ENCODE data around the gene MYO1D.
A peak's percentile ranks its signal among the peaks of the same experiment; 100 is the strongest.

The MYO1D gene

GRCh38 chr17:32520104-32520701, 356.7 kb downstream of the MYO1D start:
- DNase-seq, result no peak

DNA sequence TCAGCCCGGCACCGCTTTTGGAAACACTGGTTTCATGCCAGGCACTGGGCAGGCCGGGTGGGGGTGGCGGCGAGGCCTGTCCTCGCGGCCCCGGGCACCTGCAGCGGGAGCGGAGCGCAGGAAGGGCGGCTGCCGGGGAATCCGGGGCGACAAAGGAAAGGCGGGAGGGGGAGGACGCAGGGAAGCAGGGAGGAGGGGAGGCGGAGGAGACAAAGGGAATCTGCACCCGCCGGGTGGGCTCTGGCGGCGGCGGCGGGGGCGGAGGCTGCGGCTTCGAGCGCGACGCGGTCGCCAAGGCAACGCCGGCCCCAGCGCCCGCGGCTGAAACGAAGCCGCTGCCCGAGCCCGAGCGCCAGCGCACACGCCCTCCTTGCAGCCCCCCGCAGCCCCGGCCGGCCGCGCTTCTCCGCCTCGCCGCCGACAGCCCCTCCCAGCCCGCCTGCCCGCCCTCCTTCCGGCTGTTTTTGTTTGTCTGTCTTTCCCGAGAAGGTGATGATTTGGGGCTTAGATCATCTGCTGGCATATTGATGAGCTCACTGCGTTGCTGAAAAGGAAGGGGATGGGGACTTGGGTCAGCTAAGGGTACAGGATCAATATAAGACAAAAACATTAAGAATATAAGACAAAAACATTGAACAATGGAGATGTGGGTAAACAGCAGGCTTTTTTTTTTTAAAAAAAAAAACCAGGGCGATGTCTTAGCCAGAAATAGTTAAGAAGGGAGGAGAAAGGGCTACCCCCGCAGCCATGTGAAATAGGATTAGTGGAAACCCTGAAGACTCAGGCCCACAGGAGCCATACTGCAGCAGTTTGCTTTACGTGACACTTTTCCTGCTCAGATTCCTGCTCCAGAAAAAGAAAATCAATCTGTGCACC, 357.5 kb downstream of the MYO1D start:
- DNase-seq, result peak; percentile 3

DNA sequence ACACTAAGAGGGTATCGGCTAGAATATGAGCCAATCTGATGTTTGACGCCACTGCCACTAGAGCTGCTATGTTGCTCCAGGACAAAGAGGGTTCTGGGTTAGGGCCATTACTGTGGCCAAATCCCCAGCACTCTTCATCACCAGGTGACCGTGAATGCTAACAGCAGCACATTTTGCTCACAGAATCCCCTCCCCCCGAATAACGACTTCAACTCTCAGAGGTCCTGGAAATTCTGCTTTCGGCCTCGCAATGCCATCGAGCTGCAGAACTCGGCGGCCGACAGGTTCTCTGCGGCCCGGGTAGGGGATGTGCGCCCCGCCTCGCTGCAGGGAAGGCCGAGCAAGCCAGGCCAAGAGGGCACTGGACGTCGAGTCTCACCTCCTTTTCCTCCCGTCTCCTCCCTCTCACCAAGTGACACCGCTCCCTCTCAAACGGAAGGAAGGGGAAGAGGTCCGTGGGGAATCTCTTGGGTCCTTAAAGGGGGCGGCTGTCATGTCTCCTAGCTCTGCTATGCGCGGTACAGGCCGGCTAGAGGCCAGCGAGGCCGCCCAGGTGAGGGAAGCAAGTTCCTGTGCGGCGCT, 358.2 kb downstream of the MYO1D start:
- no peak for DNase-seq

- DNase-seq, result no peak
Observed at GRCh38 chr17:32517982-32518381, 358.9 kb downstream of the MYO1D start.

DNA sequence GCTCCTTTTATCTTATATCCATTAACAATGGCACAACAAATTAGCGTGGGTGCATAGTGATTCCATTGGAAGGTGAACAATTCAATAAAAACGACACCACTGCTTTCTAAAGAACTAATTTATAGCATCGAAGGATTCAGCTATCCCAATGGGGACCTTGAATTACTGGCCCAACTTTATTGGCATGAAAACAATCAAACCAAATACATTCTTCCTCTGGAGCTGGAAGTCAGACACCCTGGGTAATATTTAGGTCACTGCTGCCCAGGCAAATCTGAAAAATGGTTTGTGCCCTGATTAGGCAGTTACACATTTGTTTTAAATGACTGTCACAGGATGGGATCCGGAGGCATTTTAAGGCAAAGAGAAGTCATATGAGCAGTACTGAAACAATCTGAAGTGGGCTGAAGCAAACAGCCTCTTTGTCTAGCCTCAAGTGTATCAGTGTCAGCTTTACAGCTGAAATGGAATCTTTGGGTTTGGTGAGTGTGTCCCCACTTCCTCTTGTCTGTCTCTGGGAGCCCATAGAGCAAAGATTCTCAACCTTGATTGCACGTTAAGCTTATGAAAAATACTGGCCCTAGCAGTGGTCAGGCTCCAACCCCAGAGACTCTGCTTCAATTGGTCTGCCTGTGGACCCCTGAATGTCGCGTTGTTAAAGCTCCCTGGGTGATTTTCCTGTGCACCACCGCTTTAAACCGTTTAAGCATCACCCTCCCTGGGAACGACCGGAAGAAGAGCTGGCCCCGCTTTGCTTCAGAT, 359.8 kb downstream of the MYO1D start:
- DNase-seq, result no peak

DNA sequence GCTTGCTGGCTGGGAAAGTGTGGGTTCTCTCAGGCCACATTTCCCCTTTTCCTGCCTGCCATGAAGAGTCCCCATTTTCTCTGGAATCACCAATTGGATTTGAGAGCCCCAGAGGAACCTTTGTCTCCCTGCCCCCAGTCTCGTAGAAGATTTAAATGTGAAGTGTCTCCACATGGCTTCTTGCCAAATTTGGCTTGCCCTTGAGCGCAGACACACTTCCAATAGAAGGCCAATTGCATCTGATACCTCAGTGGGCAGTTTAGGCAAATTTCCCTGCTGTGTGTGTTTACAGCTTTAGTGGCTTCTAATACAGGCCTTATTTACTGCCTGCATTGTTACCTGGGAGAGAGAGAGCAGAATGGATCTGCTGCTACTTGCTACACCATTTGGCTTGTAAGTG, 360.5 kb downstream of the MYO1D start:
- DNase-seq, result no peak

DNA sequence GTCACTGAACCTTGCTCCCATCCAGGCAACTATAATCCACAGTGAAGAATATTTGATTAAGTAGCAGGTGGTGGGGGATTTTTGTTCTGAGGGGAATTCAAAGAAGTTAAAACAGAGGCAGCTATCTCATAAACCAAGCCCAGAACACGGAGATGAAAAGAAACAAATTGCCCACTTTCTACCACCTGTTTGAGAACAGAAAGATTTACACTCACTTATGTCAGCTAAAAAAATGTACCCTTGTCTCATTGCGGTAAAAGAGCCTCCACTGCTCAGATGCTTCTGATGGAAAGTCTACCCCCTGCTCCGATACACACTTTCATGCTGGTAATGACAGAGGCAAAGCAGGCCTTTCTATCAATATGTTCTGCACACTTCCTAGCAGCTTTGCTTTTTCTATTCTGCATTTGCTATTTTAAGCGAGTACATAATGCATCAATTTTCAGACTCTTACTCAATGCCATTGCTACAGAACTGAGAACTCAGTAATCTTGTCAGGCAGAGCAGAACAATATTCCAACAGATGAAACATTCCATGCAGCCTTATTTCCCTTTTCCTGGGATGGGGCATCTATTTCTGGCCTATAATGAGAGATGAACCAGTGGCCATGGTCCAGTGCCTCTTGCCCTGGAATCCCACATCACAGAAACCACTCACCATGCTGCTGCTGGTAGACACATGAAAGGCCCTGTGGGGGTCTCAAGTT, 361.1 kb downstream of the MYO1D start:
- DNase-seq, result no peak

- DNase-seq, result no peak
Observed at GRCh38 chr17:32514606-32515005, 362.3 kb downstream of the MYO1D start.

DNA sequence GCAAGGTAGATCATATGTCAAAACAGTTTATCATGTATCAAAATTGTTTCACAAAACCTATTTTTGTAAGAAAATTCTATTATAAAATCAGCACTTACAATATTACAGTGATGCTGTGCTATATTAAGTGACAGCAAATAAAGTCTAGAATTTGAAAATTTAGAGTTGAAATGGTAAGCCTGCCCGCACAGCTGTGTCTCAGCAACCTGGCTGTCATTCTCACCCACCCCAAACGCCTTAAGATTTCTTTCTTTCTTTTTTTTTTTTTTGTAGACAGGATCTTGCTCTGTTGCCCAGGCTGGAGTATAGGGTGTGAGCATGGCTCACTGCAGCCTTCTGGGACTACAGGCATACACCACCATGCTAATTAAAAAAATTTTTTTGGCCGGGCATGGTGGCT, 363.3 kb downstream of the MYO1D start:
- DNase-seq, result no peak

DNA sequence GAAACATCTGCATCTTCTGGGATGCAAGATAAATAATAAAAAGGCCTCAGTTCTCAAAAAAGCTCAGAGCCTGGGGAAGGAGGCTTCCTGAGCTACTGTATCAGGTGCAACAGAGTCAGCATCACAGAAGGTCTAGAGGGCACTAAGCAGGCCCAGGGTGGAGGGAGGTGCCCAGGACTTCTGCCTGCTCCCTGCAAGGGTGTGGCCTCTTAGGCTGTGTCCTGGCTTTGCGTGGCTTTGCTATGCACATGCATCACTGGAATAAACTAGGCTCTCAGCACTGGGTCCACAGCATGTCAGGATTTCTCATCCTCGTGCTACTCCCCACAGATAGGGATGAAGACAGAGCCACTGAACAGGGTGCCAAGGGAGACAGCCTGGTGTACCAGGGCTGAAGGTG, 364.6 kb downstream of the MYO1D start:
- DNase-seq, result no peak

DNA sequence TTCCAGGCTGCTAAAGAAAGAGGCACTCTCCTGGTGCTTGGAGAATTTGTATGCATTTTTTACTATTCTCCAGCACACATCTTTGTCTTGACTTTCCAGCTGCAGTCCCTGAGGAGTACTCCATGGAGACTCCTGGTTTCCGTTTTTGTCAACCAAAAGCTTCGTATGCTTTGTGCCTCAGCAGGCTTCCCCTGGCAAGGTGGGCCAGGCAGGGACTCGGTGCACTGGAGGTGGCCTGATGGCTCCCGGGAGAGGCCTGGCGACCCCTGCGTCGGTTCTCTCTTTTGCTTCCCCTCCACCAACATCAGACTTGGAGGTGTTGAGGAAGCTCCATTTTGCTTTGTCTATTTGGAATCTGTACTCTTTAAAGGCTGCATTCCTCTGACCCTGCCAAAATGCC, 366.5 kb downstream of the MYO1D start:
- DNase-seq, result no peak

GRCh38 chr17:32508926-32509325, 368.0 kb downstream of the MYO1D start:
- no peak for DNase-seq

DNA sequence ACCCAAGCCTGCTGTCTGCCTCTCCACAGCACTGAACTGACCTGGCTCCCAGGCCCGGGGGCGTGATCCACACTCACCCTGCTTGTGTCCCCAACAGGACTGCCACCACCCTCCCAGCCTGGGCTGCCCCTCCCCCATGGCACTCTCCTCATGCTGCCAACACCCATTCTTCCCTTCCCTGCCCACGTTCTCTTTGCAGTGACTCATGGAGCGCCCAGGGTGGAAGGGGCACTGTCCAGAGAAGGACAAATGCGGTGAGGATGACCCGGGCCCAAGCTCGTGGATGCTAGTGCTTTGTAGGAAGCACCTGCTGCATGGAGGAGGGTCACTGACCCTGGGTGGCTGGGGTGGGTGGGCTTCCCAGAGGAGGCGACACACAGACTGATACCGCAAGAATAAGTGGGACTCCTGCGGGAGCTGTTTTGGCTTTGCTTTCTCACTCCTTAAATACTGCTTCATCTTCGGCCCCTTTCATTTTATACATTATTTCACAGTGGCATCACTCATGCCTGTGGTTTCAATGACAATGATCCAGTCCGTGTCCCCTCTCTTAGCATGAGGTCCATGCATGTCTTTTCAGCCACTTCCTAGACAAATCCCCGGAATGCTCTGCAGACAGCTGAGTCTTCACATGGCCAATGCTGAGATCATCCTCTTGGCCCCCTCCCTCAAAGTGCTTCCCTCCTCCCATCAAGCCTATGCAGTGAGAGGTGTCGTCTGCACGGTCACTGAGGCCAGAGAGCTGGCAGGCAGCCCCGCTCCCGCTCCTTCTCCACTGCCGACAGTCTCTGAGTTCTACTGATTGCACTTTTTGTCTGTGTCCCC, 372.5 kb downstream of the MYO1D start:
- DNase-seq, result no peak

GRCh38 chr17:32503251-32504165, 373.4 kb downstream of the MYO1D start:
- DNase-seq, result no peak

- no peak for DNase-seq
Observed at GRCh38 chr17:32502710-32503109, 374.2 kb downstream of the MYO1D start.

- DNase-seq, result no peak
Observed at GRCh38 chr17:32502013-32502412, 374.9 kb downstream of the MYO1D start.

DNA sequence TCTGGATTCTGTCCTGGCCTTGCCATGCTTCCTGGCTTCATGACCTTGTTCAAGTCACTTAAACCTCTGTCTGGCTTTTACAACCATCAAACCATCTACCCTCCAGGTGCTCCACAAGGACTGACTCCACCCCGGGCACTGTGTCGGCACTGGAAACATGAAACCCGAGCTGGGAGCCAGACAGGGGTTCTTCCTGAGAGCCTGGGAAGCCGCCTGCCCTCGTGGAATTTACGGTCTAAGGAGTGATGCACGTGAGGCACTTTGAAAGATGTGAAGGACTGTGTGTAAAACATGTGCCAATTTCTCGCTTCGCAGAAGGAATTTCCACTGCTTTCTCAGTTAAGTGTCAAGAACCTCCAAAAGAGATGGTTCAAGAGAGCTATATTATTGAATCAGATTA, 378.5 kb downstream of the MYO1D start:
- DNase-seq, result no peak

- DNase-seq, result no peak
Observed at GRCh38 chr17:32497431-32498205, 379.3 kb downstream of the MYO1D start.

DNA sequence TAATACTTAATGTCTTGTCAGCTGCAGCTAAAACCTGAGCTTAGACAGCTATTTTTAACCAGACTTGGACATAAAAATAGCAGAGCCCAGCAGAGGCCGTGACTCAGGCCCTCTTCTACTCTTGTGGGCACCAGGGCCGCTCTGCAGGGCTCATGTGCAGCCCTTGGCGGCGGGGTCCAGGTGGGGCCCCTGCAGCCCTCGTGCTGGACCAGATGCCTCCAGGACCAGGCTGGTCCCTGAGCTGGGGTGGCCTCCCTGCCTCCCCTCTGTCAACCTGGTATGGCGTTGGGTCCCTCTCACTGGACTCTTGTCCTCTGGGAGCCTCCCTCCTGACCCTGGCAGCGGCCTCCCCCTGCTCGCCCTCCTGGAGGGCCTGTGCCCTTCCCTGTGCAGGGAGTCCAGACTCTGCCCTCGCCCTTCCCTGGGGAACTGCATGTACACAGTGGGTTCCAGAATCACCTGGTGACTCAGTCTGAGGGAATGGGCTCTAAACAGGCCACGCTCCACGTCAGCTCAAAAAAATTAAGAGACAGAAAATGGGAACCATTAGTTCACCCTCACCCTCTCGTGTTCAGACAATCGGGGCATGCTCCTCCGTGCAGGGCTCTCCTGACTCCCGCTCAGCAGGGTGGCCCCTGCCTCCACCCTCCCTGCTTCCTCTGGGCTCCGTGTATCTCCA, 380.4 kb downstream of the MYO1D start:
- DNase-seq, result no peak
